HUDEP-2 (cell line): ENCODE measurements around the gene KBTBD13.
A peak's percentile ranks its signal among the peaks of the same experiment; 100 is the strongest.
"Not testable (repeated sequence)": the region's sequence is repeated elsewhere in the genome, so short reads cannot be mapped to it uniquely, and the experiment has no call there.

Experiments
- DNase-seq, 76 experiments: peaks; one replicate each; lab custom pipeline; 2025; ENCODE audit not compliant: unreplicated experiment in 76 of 76; lab: John Stamatoyannopoulos, UW

KBTBD13 gene

DNA sequence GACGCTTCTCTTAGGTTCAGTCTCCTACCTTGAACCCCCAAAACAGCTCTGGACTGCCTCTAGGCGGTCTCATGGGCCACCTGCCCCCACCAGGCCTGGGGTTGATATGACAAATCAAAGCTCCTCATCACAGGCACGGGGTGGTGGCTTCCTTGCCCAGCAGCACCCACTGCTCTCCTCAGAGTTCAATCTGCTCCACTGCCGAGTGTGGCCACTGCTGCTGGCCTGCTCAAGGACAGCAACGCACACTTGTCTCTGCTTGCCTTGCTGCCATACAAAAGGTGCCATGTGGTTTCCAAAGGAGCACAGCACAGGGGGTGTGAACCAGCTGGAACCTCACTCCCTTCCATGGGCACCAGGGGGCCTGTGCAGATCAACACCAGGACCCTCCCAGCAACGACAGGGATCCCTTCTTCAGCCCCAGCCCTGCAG lies 10.2 kb downstream of the KBTBD13 start:
- DNase-seq = no peak

DNA sequence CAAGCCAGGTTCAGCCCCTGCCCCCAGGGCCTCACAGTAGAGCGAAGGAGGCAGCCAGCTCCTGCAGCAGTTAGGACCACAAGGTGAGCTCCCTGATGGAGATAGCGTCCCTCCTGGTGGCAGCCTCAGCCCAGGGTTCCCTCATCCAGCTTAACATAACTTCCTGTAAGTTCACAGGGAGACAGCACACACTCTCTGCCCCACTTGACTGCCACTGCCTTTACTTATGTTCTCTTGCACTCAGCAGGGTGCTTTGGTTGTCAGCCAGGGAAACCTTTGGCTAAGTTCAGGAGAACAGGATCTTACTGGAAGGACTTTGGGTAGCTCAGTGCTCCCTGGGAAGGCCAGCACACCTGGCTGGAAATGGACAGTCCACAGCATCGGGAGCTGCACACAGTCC lies 10.9 kb downstream of the KBTBD13 start:
- no peak for DNase-seq

- DNase-seq = no peak
These were observed 11.5 kb downstream of the KBTBD13 start for GRCh38 chr15:65087873-65088642.

GRCh38 chr15:65088643-65089021 lies 12.1 kb downstream of the KBTBD13 start:
- DNase-seq = no peak

GRCh38 chr15:65089206-65089824 lies 12.8 kb downstream of the KBTBD13 start:
- no peak for DNase-seq

DNA sequence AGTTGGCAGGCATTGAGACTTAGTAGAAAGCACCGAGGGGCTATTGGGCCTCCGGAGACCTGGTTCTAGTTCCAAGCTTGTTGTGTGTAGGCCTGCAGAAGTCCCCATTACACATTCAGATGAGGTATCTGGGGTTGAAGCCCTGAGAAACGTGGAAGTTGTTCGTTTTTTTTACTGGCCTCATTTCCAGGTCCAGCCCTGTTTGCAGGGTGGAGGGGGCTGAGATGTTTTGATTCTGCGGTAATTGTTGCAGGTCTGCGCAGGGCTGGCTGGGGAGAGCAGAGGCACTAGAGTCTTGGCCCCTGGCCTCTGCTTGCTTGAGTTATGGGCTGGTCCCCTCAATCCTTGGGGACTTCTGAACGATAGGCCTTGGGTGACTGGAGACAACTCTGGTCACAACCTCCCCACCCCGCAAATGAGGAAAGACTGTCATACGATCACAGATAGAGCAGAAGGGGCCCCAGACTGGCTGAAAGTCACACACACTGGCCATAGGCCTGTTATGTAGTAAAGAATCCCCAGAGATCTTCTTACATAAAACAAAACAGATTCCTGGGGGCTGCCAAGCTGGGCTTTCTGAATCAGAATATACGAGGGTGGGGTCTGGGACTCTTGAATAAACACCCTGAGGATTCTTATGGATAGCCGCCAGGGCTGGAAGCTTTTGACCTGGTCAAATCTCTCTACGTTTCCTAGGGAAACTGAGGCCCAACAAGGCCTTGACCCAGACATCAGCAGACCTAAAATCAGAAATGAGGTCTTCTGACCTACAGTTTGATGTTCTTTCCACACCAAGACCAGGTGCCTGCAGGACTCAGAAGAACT lies 15.6 kb downstream of the KBTBD13 start:
- no peak for DNase-seq

- no peak for DNase-seq
These were observed 16.6 kb downstream of the KBTBD13 start for GRCh38 chr15:65092911-65093792.

DNA sequence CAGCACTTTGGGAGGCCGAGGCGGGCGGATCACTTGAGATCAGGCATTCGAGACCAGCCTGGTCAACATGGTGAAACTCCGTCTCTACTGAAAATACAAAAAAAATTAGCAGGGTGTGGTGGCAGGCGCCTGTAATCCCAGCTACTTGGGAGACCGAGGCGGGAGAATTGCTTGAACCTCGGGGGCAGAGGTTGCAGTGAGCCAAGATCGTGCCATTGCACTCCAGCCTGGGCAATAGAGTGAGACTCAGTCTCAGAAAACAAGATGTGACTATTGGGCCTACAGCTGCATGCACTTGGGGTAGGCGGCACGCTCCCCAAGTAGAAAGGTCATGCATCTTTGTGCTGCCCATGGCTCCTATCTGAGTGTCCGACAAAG lies 17.2 kb downstream of the KBTBD13 start:
- not testable (repeated sequence) for DNase-seq

- DNase-seq = no peak
These were observed 17.9 kb downstream of the KBTBD13 start for GRCh38 chr15:65094294-65094995.

GRCh38 chr15:65095011-65095746 lies 18.6 kb downstream of the KBTBD13 start:
- DNase-seq = no peak

DNA sequence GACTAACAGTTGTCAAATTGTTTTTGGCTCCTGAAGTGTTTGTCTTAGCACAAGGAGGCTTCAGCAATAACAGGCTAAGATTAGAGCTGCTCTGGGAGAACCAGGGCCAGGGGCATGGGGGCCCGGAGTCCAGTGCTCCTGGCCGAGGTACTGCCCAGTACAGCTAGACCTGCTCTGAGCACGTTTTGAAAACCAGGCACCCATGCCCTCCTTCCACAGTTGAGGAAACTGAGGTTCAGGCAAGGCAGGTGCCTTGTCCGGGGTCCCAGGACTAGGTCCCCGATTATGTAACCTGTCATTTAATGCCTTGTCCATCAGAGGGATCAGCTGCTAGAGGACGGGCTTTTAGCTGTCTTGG lies 19.2 kb downstream of the KBTBD13 start:
- no peak for DNase-seq

- DNase-seq = no peak
These were observed 20.2 kb downstream of the KBTBD13 start for GRCh38 chr15:65096481-65097385.

GRCh38 chr15:65097651-65098263 lies 21.2 kb downstream of the KBTBD13 start:
- DNase-seq = no peak

- no peak for DNase-seq
These were observed 22.8 kb downstream of the KBTBD13 start for GRCh38 chr15:65099336-65099735.

GRCh38 chr15:65099801-65100200 lies 23.3 kb downstream of the KBTBD13 start:
- not testable (repeated sequence) for DNase-seq

GRCh38 chr15:65100442-65100841 lies 23.9 kb downstream of the KBTBD13 start:
- DNase-seq = no peak

- peak in 38 of 76 experiments; percentile 2 to 59 (median 27) for DNase-seq
These were observed 24.9 kb downstream of the KBTBD13 start for GRCh38 chr15:65101411-65101890.
